Upper lobe of right lung (tissue), 1 donor: ENCODE measurements around the gene BRD7. TPM values are rescaled to one million over a fixed set of nuclear protein-coding genes. Genes with fewer than 3 reads are reported as not detected.

ENCODE experiments used
- ATAC-seq: fragments of 200-7000 bp; cut with Tn5 transposase; one replicate; pipeline ENCODE4 v1.9.1; 2020; ENCODE audit warnings: mild to moderate bottlenecking, moderate library complexity
- DNase-seq: peaks from one replicate; pipeline ENCODE4 v3.0.0-alpha.2; 2020
- H3K27ac ChIP-seq: fragments of 200-600 bp; one replicate; pipeline ENCODE4 v1.8.0; 2022
- H3K27me3 ChIP-seq: fragments of 200-600 bp; one replicate; pipeline ENCODE4 v1.8.0; 2022; ENCODE audit warnings: mild to moderate bottlenecking
- H3K36me3 ChIP-seq: fragments of 200-600 bp; one replicate; pipeline ENCODE4 v1.8.0; 2022
- H3K4me1 ChIP-seq: fragments of 200-600 bp; one replicate; pipeline ENCODE4 v1.8.0; 2022
- H3K4me3 ChIP-seq: fragments of 200-600 bp; one replicate; pipeline ENCODE4 v1.8.0; 2022; ENCODE audit warnings: mild to moderate bottlenecking
- H3K9me3 ChIP-seq: fragments of 200-600 bp; one replicate; pipeline ENCODE4 v1.8.0; 2022
- intact Hi-C: fragments of 100-400 bp; cut with DNase I; formaldehyde crosslinking; loops from one replicate; pipeline ENCODE4 v1.11.0; 2022
- total RNA-seq: library from RNA; stranded (reverse); fragmentation: NEBNext Ultra II Directional; extraction: Animal tissue kit (Norgen Biotek cat#: 25700); gene quantifications from one replicate; pipeline ENCODE4 v1.2.1, GENCODE V29; 2021
- TF ChIP-seq, protein P1 (sequence below): fragments of 200-600 bp; IDR thresholded peaks from one replicate; pipeline ENCODE4 v1.8.0; 2022; ENCODE audit warnings: antibody characterized with exemption
- donor health status: DM: no; HTN: yes; CAD: no; lungs with severe emphysema.

BRD7 gene
- total RNA-seq, 1 donor from 2014 or later, result 62.9 TPM

DNA sequence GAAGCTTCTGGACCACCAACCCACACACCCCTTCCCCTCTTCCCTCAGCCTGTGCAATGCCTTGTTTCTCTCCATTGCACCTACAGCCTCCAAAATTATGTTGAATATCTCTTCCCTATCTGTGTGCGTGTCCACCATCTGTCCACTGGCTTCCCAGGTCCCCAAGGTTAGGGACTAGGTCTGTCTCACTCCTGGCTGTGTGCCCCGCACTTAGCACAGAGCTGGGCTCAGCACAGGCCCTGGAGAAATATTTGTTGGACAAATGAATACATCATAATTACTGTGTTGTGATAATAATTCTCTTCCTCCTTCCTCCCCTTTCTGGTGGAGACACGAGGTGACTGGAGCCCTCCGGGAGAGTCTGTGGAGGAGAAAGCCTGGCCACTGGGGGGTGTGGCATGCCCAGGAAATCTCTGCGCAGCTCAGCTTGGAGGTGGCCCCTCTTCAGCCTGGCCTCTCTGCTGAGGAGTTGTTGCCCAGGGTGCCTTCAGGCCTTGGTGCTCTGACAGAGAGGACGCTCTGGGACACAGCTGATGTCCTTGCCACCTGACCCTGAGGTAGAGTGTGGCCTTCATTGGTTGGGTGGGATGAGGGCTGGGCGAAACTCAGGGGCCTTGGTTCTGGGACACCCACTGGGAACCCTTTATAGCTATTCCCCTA is 3.3 kb upstream of the BRD7 start:
- Histone ChIP-seq H3K36me3 (peaks cover 1% of the 10 kb centered on the region), H3K27me3 (no peaks in the 10 kb centered on the region), H3K27ac (no peak overlapping the region), H3K4me1 (peaks cover 15% of the 10 kb centered on the region), H3K4me3 (no peak overlapping the region), H3K9me3 (no peaks in the 10 kb centered on the region)
- ATAC-seq, result no peak
- intact Hi-C loops, result loop anchor here (10.0 kb wide), 1 partner anchor 293 kb away; no protein-coding TSS in a partner anchor
- TF ChIP-seq, protein P1, sequence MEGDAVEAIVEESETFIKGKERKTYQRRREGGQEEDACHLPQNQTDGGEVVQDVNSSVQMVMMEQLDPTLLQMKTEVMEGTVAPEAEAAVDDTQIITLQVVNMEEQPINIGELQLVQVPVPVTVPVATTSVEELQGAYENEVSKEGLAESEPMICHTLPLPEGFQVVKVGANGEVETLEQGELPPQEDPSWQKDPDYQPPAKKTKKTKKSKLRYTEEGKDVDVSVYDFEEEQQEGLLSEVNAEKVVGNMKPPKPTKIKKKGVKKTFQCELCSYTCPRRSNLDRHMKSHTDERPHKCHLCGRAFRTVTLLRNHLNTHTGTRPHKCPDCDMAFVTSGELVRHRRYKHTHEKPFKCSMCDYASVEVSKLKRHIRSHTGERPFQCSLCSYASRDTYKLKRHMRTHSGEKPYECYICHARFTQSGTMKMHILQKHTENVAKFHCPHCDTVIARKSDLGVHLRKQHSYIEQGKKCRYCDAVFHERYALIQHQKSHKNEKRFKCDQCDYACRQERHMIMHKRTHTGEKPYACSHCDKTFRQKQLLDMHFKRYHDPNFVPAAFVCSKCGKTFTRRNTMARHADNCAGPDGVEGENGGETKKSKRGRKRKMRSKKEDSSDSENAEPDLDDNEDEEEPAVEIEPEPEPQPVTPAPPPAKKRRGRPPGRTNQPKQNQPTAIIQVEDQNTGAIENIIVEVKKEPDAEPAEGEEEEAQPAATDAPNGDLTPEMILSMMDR, result no peak
- DNase-seq, result no peak

DNA sequence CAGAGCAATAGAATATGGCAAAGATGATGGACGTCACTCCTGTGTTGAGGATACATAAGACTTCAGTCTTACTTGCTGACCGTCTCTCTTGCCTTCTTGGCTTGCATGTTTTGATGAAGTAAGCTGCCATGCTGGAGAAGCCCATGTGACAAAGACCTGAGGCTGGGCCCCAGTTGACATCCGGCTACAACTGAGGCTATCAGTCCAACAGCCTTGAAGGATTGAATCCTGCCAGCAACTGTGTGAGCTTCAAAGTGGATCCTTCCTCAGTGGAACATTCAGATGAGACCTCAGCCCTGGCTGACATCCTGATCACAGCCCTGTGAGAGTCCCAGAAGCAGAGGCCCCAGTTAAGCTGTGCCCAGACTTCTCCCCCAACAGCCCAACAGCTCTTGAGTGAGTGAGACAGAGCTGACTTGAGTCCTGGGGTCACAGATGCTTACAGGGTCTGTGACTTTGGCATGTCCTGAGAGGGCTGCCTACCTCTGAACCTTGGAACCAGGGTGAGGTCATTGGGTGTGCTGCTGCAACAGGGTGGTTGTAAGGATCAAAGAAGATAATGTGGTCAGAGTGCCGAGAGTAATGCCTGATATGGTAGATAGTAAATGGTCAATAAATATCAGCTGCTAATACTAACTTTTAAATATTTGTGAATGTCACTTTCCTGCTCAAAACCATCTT is 2.4 kb upstream of the BRD7 start:
- ATAC-seq, result no peak
- H3K9me3 ChIP-seq, result no peaks in the 10 kb centered on the region
- no peak overlapping the region for H3K27ac ChIP-seq
- TF ChIP-seq, protein P1, result no peak
- H3K27me3 ChIP-seq, result no peaks in the 10 kb centered on the region
- H3K4me3 ChIP-seq, result no peak overlapping the region
- peaks cover 23% of the 10 kb centered on the region for H3K4me1 ChIP-seq
- intact Hi-C loops, result loop anchor here (10.0 kb wide), 1 partner anchor 294 kb away; no protein-coding TSS in a partner anchor
- H3K36me3 ChIP-seq, result peaks cover 10% of the 10 kb centered on the region
- no peak for DNase-seq

GRCh38 chr16:50369133-50369804 is 481 bp upstream of the BRD7 start:
- Histone ChIP-seq H3K27me3 (no peaks in the 10 kb centered on the region), H3K9me3 (no peaks in the 10 kb centered on the region), H3K4me1 (peaks cover 30% of the 10 kb centered on the region), H3K36me3 (peaks cover 25% of the 10 kb centered on the region), H3K4me3 (peak overlapping the region; percentile 55), H3K27ac (peak overlapping the region; percentile 74)
- no peak for DNase-seq
- TF ChIP-seq, protein P1, result no peak
- no peak for ATAC-seq
- intact Hi-C loops, result loop anchor here (10.0 kb wide), 1 partner anchor 144 kb away; no protein-coding TSS in a partner anchor

DNA sequence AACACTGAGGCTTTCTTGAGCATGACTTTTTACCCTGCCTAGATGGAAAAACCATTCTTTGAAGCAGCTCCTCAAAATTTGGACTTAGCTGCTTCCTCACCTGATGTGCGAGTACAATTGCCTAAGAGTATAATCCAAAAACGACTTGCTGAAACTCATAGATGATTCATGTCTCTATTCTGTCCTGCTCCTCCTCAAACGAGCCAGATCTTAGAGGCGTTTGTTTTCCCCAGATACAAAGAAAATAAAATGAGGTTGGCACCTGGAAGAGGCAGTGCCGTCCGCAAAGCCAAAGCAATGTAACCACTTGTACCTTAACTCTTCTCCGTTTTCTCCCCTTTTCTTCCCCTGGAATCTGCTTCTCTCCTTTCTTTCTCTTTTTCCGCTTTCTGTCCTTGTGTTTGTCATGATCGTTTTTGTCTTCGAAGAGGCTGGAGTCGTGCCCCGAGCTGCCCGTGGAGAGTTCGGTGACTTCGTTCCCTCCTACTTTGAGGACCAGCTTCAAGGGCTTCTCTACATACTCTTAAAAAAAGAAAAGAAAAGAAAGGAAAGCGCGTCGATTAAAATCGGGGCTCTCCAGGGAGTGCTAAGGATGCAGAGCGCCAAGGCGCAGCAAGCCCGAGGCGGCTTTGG is 895 bp downstream of the BRD7 start:
- no peak for DNase-seq
- peak overlapping the region; percentile 80 for H3K27ac ChIP-seq
- peaks cover 36% of the 10 kb centered on the region for H3K36me3 ChIP-seq
- H3K9me3 ChIP-seq, result no peaks in the 10 kb centered on the region
- no peak for ATAC-seq
- H3K4me3 ChIP-seq, result peak overlapping the region; percentile 89
- TF ChIP-seq, protein P1, result no peak
- intact Hi-C loops, result loop anchor here (10.0 kb wide), 1 partner anchor 143 kb away; no protein-coding TSS in a partner anchor
- no peaks in the 10 kb centered on the region for H3K27me3 ChIP-seq
- H3K4me1 ChIP-seq, result peaks cover 30% of the 10 kb centered on the region

DNA sequence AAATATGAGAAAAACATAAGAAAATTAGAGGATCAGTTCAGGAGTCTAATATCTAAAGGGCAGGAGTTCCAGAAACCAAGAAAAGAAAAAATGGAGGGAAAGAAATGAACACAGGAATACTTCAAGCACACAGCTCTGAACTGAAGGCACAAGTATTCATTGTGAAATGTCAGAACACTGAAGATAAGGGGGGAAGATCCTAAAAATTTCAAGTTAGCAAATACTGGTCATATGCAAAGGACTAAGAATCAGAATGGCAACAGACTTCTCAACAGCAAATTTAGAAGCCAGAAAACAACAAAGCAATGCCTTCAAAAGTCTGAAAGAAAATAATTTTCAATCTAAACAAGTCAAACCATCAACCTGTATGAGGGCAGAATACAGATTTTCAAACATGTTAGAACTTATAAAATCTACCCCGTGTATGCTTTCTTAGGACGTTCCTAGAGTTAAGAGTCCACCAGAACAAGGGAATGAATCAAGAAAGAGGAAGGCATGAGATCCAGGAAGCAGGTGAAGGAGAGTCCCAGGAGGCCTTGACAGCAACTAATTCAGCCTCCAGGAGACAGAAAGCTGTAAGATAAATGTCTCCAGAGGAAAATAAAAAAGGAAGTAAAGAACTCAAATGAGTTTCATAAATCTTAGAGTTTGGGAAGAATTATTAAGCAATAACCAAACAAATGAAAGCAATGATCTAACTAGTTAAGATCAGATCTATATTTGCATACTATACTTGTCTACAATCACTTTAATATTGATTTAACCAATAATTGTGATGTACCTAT is 2.8 kb downstream of the BRD7 start:
- TF ChIP-seq, protein P1, result no peak
- Histone ChIP-seq H3K4me3 (no peak overlapping the region), H3K27me3 (no peaks in the 10 kb centered on the region), H3K4me1 (peaks cover 30% of the 10 kb centered on the region), H3K27ac (no peak overlapping the region), H3K9me3 (no peaks in the 10 kb centered on the region), H3K36me3 (peaks cover 46% of the 10 kb centered on the region)
- no peak for DNase-seq
- no peak for ATAC-seq
- intact Hi-C loops, result loop anchor here (10.0 kb wide), 1 partner anchor 141 kb away; no protein-coding TSS in a partner anchor
